K562 (cell line): ENCODE measurements around the gene CERS2. TPM values are rescaled to one million over a fixed set of nuclear protein-coding genes. Genes with fewer than 3 reads are reported as not detected.

ENCODE experiments used
- ETV5 ChIP-seq: sonication (generic); formaldehyde crosslinking; IDR thresholded peaks from 2 replicates; pipeline ENCODE4 v1.4.0; 2020; ENCODE audit warnings: low read depth, mild to moderate bottlenecking, missing genetic modification reagents
- KDM2B ChIP-seq: fragments of 250-450 bp; sonication (Bioruptor Pico); IDR thresholded peaks from 2 replicates; pipeline ENCODE4 v1.8.0; 2021; ENCODE audit warnings: mild to moderate bottlenecking, moderate library complexity
- MAFG ChIP-seq: fragments of 450-650 bp; conservative IDR thresholded peaks from 2 replicates; pipeline ENCODE4 v1.6.1; 2016; ENCODE audit warnings: missing genetic modification characterization, missing compliant biosample characterization
- MTA1 ChIP-seq: fragments of 450-650 bp; IDR thresholded peaks from 2 replicates; pipeline ENCODE4 v1.6.1; 2017; ENCODE audit warnings: borderline replicate concordance
- SMARCC2 ChIP-seq: fragments of 450-650 bp; IDR thresholded peaks from 2 replicates; pipeline ENCODE4 v1.6.1; 2017; ENCODE audit warnings: antibody characterized with exemption, moderate library complexity, mild to moderate bottlenecking, low read depth
- polyA plus RNA-seq, 8 experiments: library from polyadenylated mRNA; depleted of rRNA in 4 of 8; stranded (reverse) in 5 of 8; unstranded in 3 of 8; fragments of >200 nt; fragmentation: Nextera tagmentation in 2 of 8; fragmentation: Illumina TruSeq in 1 of 8; extraction: Ambion mirVana in 2 of 8; extraction: Trizol in 1 of 8; gene quantifications; 2 replicates each; pipeline versions ENCODE4 v1.2.1 to v1.2.3, GENCODE V29; 2011 to 2014; ENCODE audit warnings: inconsistent platforms in 1 of 8, missing spikeins in 1 of 8
- total RNA-seq, 7 experiments: library from RNA; depleted of rRNA in 6 of 7; stranded (reverse); fragments of >200 nt in 6 of 7; fragmentation: Illumina TruSeq in 2 of 7; extraction: Trizol in 2 of 7; gene quantifications; 2 replicates each; pipeline versions ENCODE4 v1.2.1 to v1.2.3, GENCODE V29; 2011 to 2021; ENCODE audit warnings: low replicate concordance in 1 of 7
- TF ChIP-seq, protein P1 (sequence below): fragments of 450-650 bp; IDR thresholded peaks from 2 replicates; pipeline ENCODE4 v1.6.1; 2016; ENCODE audit warnings: mild to moderate bottlenecking, moderate library complexity
- TF ChIP-seq, protein P2 (sequence below): fragments of 250-450 bp; sonication (Bioruptor Pico); IDR thresholded peaks from 2 replicates; pipeline ENCODE4 v1.6.1; 2021; ENCODE audit warnings: mild to moderate bottlenecking
- TF ChIP-seq, protein P3 (sequence below), 2 experiments: fragments of 450-650 bp in 1 of 2; sonication (generic) in 1 of 2; formaldehyde crosslinking in 1 of 2; IDR thresholded peaks in 1 of 2; conservative IDR thresholded peaks in 1 of 2; 2 replicates each; pipeline versions ENCODE4 v1.6.1 to v1.8.1; 2016 to 2023; ENCODE audit warnings: mild to moderate bottlenecking in 2 of 2, moderate library complexity in 2 of 2, inconsistent platforms in 1 of 2, missing genetic modification reagents in 1 of 2
- TF ChIP-seq, protein P4 (sequence below): fragments of 250-450 bp; sonication (Bioruptor Pico); IDR thresholded peaks from 2 replicates; pipeline ENCODE4 v1.8.0; 2021; ENCODE audit warnings: moderate library complexity, mild to moderate bottlenecking, inconsistent platforms

CERS2 gene
- total and polyA plus RNA-seq, 9 of the 15 experiments (the other 6 are each of a cell fraction or from before 2014, with no cell fraction given): 23.4 to 295 (median 132) TPM

DNA sequence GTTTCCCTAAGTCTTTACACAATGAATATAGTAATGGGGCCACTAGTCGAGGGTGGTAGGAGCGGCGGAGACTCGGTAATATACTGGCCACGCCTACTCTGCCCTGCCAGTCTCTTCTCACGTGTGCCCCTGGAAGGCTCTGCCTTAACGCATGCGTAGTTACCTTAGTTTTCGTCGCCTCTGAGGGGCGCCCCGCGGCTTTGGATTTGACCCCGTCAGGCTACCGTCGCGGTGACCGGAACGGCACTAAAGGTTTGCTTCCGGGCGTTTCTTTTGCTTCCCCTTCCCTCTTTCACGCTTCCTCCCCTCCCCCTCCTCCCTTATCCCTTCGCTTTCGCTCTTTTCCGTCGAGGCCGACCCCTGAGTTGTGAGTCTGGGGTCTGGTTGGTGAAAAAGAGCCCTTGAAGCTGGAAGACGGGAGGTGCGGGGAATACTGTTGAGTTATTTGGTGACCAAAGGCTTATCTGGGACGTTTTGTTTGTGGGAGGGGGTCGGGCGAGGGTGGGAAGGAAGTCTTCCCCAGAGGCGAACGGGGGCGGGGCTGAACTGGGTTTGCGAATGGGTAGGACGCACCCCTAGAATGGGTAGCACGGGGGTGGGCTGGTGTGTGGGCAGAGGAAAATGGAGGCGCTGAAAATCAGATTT lies 48.4 kb downstream of the CERS2 start, which contains the start of gene SETDB1 (continued):
- TF ChIP-seq MTA1 (peak; percentile 44; the same call in 1 of the 2 replicates), MAFG (tag) (no peak), ETV5 (peak; percentile 72; the same call in 1 of the 2 replicates), KDM2B (CRISPR knock-in tag) (no peak), SMARCC2 (no peak)
- TF ChIP-seq, protein P1, sequence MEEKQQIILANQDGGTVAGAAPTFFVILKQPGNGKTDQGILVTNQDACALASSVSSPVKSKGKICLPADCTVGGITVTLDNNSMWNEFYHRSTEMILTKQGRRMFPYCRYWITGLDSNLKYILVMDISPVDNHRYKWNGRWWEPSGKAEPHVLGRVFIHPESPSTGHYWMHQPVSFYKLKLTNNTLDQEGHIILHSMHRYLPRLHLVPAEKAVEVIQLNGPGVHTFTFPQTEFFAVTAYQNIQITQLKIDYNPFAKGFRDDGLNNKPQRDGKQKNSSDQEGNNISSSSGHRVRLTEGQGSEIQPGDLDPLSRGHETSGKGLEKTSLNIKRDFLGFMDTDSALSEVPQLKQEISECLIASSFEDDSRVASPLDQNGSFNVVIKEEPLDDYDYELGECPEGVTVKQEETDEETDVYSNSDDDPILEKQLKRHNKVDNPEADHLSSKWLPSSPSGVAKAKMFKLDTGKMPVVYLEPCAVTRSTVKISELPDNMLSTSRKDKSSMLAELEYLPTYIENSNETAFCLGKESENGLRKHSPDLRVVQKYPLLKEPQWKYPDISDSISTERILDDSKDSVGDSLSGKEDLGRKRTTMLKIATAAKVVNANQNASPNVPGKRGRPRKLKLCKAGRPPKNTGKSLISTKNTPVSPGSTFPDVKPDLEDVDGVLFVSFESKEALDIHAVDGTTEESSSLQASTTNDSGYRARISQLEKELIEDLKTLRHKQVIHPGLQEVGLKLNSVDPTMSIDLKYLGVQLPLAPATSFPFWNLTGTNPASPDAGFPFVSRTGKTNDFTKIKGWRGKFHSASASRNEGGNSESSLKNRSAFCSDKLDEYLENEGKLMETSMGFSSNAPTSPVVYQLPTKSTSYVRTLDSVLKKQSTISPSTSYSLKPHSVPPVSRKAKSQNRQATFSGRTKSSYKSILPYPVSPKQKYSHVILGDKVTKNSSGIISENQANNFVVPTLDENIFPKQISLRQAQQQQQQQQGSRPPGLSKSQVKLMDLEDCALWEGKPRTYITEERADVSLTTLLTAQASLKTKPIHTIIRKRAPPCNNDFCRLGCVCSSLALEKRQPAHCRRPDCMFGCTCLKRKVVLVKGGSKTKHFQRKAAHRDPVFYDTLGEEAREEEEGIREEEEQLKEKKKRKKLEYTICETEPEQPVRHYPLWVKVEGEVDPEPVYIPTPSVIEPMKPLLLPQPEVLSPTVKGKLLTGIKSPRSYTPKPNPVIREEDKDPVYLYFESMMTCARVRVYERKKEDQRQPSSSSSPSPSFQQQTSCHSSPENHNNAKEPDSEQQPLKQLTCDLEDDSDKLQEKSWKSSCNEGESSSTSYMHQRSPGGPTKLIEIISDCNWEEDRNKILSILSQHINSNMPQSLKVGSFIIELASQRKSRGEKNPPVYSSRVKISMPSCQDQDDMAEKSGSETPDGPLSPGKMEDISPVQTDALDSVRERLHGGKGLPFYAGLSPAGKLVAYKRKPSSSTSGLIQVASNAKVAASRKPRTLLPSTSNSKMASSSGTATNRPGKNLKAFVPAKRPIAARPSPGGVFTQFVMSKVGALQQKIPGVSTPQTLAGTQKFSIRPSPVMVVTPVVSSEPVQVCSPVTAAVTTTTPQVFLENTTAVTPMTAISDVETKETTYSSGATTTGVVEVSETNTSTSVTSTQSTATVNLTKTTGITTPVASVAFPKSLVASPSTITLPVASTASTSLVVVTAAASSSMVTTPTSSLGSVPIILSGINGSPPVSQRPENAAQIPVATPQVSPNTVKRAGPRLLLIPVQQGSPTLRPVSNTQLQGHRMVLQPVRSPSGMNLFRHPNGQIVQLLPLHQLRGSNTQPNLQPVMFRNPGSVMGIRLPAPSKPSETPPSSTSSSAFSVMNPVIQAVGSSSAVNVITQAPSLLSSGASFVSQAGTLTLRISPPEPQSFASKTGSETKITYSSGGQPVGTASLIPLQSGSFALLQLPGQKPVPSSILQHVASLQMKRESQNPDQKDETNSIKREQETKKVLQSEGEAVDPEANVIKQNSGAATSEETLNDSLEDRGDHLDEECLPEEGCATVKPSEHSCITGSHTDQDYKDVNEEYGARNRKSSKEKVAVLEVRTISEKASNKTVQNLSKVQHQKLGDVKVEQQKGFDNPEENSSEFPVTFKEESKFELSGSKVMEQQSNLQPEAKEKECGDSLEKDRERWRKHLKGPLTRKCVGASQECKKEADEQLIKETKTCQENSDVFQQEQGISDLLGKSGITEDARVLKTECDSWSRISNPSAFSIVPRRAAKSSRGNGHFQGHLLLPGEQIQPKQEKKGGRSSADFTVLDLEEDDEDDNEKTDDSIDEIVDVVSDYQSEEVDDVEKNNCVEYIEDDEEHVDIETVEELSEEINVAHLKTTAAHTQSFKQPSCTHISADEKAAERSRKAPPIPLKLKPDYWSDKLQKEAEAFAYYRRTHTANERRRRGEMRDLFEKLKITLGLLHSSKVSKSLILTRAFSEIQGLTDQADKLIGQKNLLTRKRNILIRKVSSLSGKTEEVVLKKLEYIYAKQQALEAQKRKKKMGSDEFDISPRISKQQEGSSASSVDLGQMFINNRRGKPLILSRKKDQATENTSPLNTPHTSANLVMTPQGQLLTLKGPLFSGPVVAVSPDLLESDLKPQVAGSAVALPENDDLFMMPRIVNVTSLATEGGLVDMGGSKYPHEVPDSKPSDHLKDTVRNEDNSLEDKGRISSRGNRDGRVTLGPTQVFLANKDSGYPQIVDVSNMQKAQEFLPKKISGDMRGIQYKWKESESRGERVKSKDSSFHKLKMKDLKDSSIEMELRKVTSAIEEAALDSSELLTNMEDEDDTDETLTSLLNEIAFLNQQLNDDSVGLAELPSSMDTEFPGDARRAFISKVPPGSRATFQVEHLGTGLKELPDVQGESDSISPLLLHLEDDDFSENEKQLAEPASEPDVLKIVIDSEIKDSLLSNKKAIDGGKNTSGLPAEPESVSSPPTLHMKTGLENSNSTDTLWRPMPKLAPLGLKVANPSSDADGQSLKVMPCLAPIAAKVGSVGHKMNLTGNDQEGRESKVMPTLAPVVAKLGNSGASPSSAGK: peak; percentile 55; the same call in 1 of the 2 replicates
- TF ChIP-seq, protein P2, sequence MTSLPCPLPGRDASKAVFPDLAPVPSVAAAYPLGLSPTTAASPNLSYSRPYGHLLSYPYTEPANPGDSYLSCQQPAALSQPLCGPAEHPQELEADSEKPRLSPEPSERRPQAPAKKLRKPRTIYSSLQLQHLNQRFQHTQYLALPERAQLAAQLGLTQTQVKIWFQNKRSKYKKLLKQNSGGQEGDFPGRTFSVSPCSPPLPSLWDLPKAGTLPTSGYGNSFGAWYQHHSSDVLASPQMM: no peak
- TF ChIP-seq, protein P3, sequence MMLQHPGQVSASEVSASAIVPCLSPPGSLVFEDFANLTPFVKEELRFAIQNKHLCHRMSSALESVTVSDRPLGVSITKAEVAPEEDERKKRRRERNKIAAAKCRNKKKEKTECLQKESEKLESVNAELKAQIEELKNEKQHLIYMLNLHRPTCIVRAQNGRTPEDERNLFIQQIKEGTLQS (IDR thresholded peaks at IDR 0.05): no peak
- TF ChIP-seq, protein P3 (CRISPR knock-in tag; conservative IDR thresholded peaks at IDR 0.05): 0 out of 2 replicates have a peak, but pooled peaks have one; percentile 21
- TF ChIP-seq, protein P4, sequence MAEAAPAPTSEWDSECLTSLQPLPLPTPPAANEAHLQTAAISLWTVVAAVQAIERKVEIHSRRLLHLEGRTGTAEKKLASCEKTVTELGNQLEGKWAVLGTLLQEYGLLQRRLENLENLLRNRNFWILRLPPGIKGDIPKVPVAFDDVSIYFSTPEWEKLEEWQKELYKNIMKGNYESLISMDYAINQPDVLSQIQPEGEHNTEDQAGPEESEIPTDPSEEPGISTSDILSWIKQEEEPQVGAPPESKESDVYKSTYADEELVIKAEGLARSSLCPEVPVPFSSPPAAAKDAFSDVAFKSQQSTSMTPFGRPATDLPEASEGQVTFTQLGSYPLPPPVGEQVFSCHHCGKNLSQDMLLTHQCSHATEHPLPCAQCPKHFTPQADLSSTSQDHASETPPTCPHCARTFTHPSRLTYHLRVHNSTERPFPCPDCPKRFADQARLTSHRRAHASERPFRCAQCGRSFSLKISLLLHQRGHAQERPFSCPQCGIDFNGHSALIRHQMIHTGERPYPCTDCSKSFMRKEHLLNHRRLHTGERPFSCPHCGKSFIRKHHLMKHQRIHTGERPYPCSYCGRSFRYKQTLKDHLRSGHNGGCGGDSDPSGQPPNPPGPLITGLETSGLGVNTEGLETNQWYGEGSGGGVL (CRISPR knock-in tag): no peak
